Neural progenitor cell (in vitro differentiated cells): ENCODE results near the gene ALDH1B1.

Experiments used
- CTCF ChIP-seq: fragments of 200-600 bp; sonication (generic); IDR thresholded peaks from 2 replicates; pipeline ENCODE4 v1.5.1; 2017; ENCODE audit warnings: antibody characterized with exemption, mild to moderate bottlenecking
- EZH2 ChIP-seq: fragments of 200-600 bp; sonication (generic); IDR thresholded peaks from 2 replicates; pipeline ENCODE4 v1.6.1; 2017; ENCODE audit warnings: antibody characterized with exemption, mild to moderate bottlenecking, moderate library complexity

GRCh38 chr9:38363589-38363925, 28.9 kb upstream of the ALDH1B1 start:
- TF ChIP-seq CTCF (no peak), EZH2 (no peak)
